SK-N-SH (cell line): ENCODE data around the gene TMUB1. TPM values are rescaled to one million over a fixed set of nuclear protein-coding genes. Genes with fewer than 3 reads are reported as not detected.

ENCODE experiments used
- CTCF ChIA-PET: fragments of 300-600, 350-600 bp; formaldehyde crosslinking; extraction: SDS; loops from one replicate; lab custom pipeline; 2021; lab: Yijun Ruan, JAX
- POLR2A ChIA-PET: fragments of 350-600 bp; sonication (Branson Sonifier 250); formaldehyde crosslinking; extraction: SDS; loops from one replicate; lab custom pipeline; 2020; ENCODE audit warnings: antibody characterized with exemption, inconsistent platforms; lab: Yijun Ruan, JAX
- DNase-seq: peaks from one replicate; pipeline ENCODE4 v3.0.0; 2012
- H2AFZ ChIP-seq: fragments of 200-600 bp; sonication (generic); 2 replicates; pipeline ENCODE4 v1.8.1; 2016; ENCODE audit warnings: antibody characterized with exemption, mild to moderate bottlenecking, low read depth
- H3F3A ChIP-seq: fragments of 200-600 bp; sonication (generic); replicated peaks from 2 replicates; pipeline ENCODE3; 2016; ENCODE audit warnings: antibody characterized with exemption, mild to moderate bottlenecking; ENCODE audit not compliant: insufficient read depth
- H3K27ac ChIP-seq, 2 experiments: fragments of 200-500 bp in 1 of 2; fragments of 200-600 bp in 1 of 2; sonication (Bioruptor generic) in 1 of 2; sonication (generic), shearing (Covaris generic) in 1 of 2; 2 replicates each; pipeline versions ENCODE4 v1.5.1 to v1.6.1; 2014 to 2016; ENCODE audit warnings: low read depth in 2 of 2, inconsistent platforms in 1 of 2, low read length in 1 of 2, mild to moderate bottlenecking in 1 of 2, mixed read lengths in 1 of 2
- H3K27me3 ChIP-seq: fragments of 200-600 bp; sonication (generic), shearing (Covaris generic); 2 replicates; pipeline ENCODE4 v1.6.1; 2016; ENCODE audit warnings: mixed run types; ENCODE audit not compliant: insufficient read depth
- H3K36me3 ChIP-seq, 2 experiments: fragments of 200-500 bp in 1 of 2; fragments of 200-600 bp in 1 of 2; sonication (Bioruptor generic) in 1 of 2; sonication (generic) in 1 of 2; replicated peaks in 1 of 2; 2 replicates each; pipeline versions ENCODE3 to v1.5.1; 2014 to 2016; ENCODE audit warnings: low read length in 1 of 2, mild to moderate bottlenecking in 1 of 2; ENCODE audit not compliant: insufficient read depth in 2 of 2, control insufficient read depth in 1 of 2
- H3K4me1 ChIP-seq, 2 experiments: fragments of 200-500 bp in 1 of 2; fragments of 200-600 bp in 1 of 2; sonication (Bioruptor generic) in 1 of 2; sonication (generic), shearing (Covaris generic) in 1 of 2; 2 replicates each; pipeline versions ENCODE4 v1.5.1 to v1.6.1; 2014 to 2016; ENCODE audit warnings: low read depth in 1 of 2, low read length in 1 of 2, mixed run types in 1 of 2; ENCODE audit not compliant: insufficient read depth in 2 of 2, control insufficient read depth in 1 of 2
- H3K4me2 ChIP-seq: fragments of 200-600 bp; sonication (generic), shearing (Covaris generic); 2 replicates; pipeline ENCODE4 v1.6.1; 2017; ENCODE audit warnings: mixed run types
- H3K4me3 ChIP-seq, 2 experiments: fragments of 200-500 bp in 1 of 2; fragments of 200-600 bp in 1 of 2; sonication (Bioruptor generic) in 1 of 2; sonication (generic), shearing (Covaris generic) in 1 of 2; 2 replicates each; pipeline versions ENCODE4 v1.5.1 to v1.8.1; 2014 to 2016; ENCODE audit warnings: low read depth in 2 of 2, inconsistent platforms in 1 of 2, low read length in 1 of 2, mild to moderate bottlenecking in 1 of 2, mixed read lengths in 1 of 2, moderate library complexity in 1 of 2
- H3K79me2 ChIP-seq: fragments of 200-600 bp; sonication (generic); 2 replicates; pipeline ENCODE4 v1.8.1; 2017; ENCODE audit warnings: mild to moderate bottlenecking; ENCODE audit not compliant: insufficient read depth
- H3K9ac ChIP-seq: fragments of 200-600 bp; sonication (generic); 2 replicates; pipeline ENCODE4 v1.6.1; 2017; ENCODE audit warnings: mixed run types
- H3K9me2 ChIP-seq: fragments of 200-600 bp; sonication (generic); 2 replicates; pipeline ENCODE4 v1.6.1; 2017; ENCODE audit warnings: mixed run types
- H3K9me3 ChIP-seq: fragments of 200-600 bp; sonication (generic); 2 replicates; pipeline ENCODE4 v1.6.1; 2017; ENCODE audit warnings: mixed run types, mild to moderate bottlenecking, moderate library complexity
- H4K20me1 ChIP-seq: fragments of 200-600 bp; sonication (generic); 2 replicates; pipeline ENCODE4 v1.6.1; 2017; ENCODE audit warnings: mild to moderate bottlenecking, mixed run types; ENCODE audit not compliant: insufficient read depth
- CHD2 ChIP-seq: fragments of 150-350 bp; IDR thresholded peaks from 2 replicates; pipeline ENCODE4 v1.6.1; 2018; ENCODE audit warnings: low read length; ENCODE audit not compliant: partially characterized antibody
- EZH2phosphoT487 ChIP-seq: fragments of 200-600 bp; sonication (generic); IDR thresholded peaks from 2 replicates; pipeline ENCODE4 v1.6.1; 2017; ENCODE audit warnings: low read depth, mixed run types, mild to moderate bottlenecking, antibody characterized with exemption, moderate library complexity, borderline replicate concordance
- FOXJ3 ChIP-seq: sonication (generic); formaldehyde crosslinking; IDR thresholded peaks from 2 replicates; pipeline ENCODE4 v1.5.1; 2020; ENCODE audit warnings: mild to moderate bottlenecking, missing genetic modification reagents
- MXI1 ChIP-seq: IDR thresholded peaks from 2 replicates; pipeline ENCODE4 v1.6.1; 2012; ENCODE audit warnings: mild to moderate bottlenecking, low read depth, low read length, improper control_type of control experiment
- NRF1 ChIP-seq: IDR thresholded peaks from 2 replicates; pipeline ENCODE4 v1.6.1; 2012; ENCODE audit warnings: low read depth, mild to moderate bottlenecking, low read length
- POLR2AphosphoS5 ChIP-seq: IDR thresholded peaks from 2 replicates; pipeline ENCODE4 v1.6.1; 2012; ENCODE audit warnings: low read depth, low read length
- YY1 ChIP-seq: IDR thresholded peaks from 2 replicates; pipeline ENCODE4 v1.4.0; 2012; ENCODE audit warnings: low read depth, mild to moderate bottlenecking
- WGBS: methylation state at CpG from one replicate; pipeline ENCODE4 v1.1.6; 2017; ENCODE audit warnings: low lambda C conversion rate; 5-methylcytosine and 5-hydroxymethylcytosine counted together
- polyA plus RNA-seq, 3 experiments: library from polyadenylated mRNA; depleted of rRNA; stranded (reverse); fragments of >200 nt; gene quantifications; 2 replicates each; pipeline ENCODE4 v1.2.3, GENCODE V29; 2012
- TF ChIP-seq, protein P1 (sequence below): IDR thresholded peaks from 2 replicates; pipeline ENCODE4 v1.4.0; 2012; ENCODE audit warnings: low read depth, borderline replicate concordance
- TF ChIP-seq, protein P2 (sequence below): fragments of 150-350 bp; IDR thresholded peaks from 2 replicates; pipeline ENCODE4 v1.6.1; 2017; ENCODE audit warnings: antibody characterized with exemption, low read length, low read depth, borderline replicate concordance

TMUB1 gene
- polyA plus RNA-seq, 1 of the 3 experiments (the other 2 are of a cell fraction): 60.6 TPM

DNA sequence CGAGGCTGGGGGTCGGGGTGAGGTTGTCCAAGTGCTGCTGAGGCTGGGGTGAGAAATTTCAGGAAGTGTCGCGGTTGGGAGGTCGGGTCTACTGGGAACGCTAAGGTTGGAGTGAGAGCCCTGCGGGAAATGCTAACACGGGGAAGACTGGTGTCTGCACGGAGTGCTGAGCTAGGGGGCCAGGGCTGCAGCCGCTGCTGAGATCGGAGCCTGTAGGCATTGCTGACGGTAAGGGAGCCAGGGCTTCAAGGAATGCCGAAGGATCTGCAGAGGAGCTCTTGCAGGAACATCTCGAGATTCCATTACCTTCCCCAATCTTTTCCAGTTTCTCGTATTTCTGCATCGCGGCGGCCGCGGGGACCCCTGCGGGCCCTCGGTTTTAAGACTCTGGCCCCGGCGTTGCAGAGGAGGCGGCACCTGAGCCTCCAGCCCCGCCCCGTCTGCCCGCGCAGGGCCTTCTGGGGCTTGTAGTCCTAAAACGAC, 25.7 kb downstream of the TMUB1 start, which contains the start of gene CDK5:
CDK5 (minus strand) TSS at position 392 of the 483 bp plus-strand sequence; CDS start at position 343, 49 bp downstream.
- H3K9ac ChIP-seq: peak within 1 kb of the TSS; percentile 84
- peaks cover 28 to 52% of the 10 kb centered on the region in 2 experiments for H3K4me1 ChIP-seq
- no peaks in the 10 kb centered on the region for H3K9me3 ChIP-seq
- H3K4me3 ChIP-seq: peak within 1 kb of the TSS; percentile 66 to 99
- under 1% methylated on average over 30 of the region's 30 CpGs for WGBS
- DNase-seq: peak; percentile 84
- peak within 1 kb of the TSS; percentile 95 to 99 for H3K27ac ChIP-seq
- H3K9me2 ChIP-seq: no peaks in the 10 kb centered on the region
- H3K4me2 ChIP-seq: peak within 1 kb of the TSS; percentile 85
- peak within 1 kb of the TSS; percentile 83 for H2AFZ ChIP-seq
- H3K27me3 ChIP-seq: no peaks in the 10 kb centered on the region
- peaks cover 21% of the 10 kb centered on the region for H4K20me1 ChIP-seq
- peaks cover 3% of the 10 kb centered on the region for H3F3A ChIP-seq
- ChIA-PET POLR2A (interaction anchor here (0.6 to 2.3 kb wide), 4 partner anchors 10 to 1407 kb away, joined by 3 to 11 read pairs (median 4); partner anchors contain the start of genes ASIC3, FASTK and TMUB1), CTCF (interaction anchor here (0.8 to 12.2 kb wide), 12 partner anchors 8 to 159 kb away, joined by 3 to 126 read pairs (median 7); partner anchors contain the start of genes ABCB8, FASTK and TMUB1)
- H3K79me2 ChIP-seq: peaks cover 51% of the 10 kb centered on the region
- no peak; the same call in 1 of the 2 replicates for TF ChIP-seq NRF1
- TF ChIP-seq MXI1: peak; percentile 62
- peak; percentile 39; the same call in 1 of the 2 replicates for TF ChIP-seq POLR2AphosphoS5
- TF ChIP-seq, all 33 proteins: peak for 2
- H3K36me3 ChIP-seq: peaks cover 14 to 41% of the 10 kb centered on the region in 2 experiments

DNA sequence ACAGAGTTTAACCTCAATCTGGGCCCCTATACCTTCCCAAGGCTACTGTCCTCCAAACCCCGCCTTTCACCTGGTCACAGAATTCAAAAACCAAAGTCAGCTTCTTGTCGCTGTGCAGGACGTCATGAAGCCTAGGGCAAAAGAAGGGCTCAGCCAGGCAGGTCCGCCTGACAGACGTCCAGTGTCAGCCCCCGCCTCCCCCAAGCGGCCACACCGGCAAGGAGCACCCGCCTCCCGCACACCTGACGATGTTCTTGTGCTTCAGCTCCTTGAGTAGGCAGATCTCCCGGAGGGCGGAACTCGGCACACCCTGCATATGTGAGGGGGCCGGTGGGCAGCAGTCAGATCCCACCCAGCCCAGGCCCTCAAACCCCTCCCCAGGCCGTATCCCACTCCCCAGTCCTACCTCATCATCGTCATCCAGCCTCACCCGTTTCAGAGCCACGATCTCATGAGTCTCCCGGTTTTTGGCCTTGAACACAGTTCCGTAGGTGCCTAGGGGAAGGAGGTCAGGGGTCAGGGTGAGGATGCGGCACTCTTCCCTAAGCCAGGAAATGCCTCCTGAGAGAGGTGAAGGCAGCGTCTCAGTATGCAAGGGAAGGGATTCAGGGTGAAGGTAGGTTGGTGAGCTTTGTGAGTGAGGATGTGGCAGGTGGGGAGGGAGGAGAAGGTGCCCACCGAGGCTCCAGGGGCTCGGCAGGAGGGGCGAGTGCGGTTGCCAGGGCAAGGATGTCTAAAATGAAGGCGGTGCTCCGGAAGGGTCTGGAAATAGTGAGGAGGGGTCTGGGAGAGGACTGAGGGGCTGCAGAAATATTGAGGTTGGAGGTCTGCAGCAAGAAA, 26.4 kb downstream of the TMUB1 start:
- peaks cover 26 to 46% of the 10 kb centered on the region in 2 experiments for H3K4me1 ChIP-seq
- H3K4me2 ChIP-seq: peak overlapping the region; percentile 85
- H3K9ac ChIP-seq: peak overlapping the region; percentile 68
- POLR2A ChIA-PET: interaction anchor here (0.6 to 2.3 kb wide), 3 partner anchors 9 to 1407 kb away, joined by 3 to 11 read pairs (median 3); partner anchors contain the start of genes ASIC3 and TMUB1
- H4K20me1 ChIP-seq: peaks cover 14% of the 10 kb centered on the region
- H3K9me2 ChIP-seq: no peaks in the 10 kb centered on the region
- H3K36me3 ChIP-seq: peaks cover 8 to 40% of the 10 kb centered on the region in 2 experiments
- H3K9me3 ChIP-seq: no peaks in the 10 kb centered on the region
- H3K27ac ChIP-seq: peak overlapping the region; percentile 31 to 73; a peak in 2 of 4 replicates
- H2AFZ ChIP-seq: no peak overlapping the region; the same call in 1 of the 2 replicates
- CTCF ChIA-PET: interaction anchor here (0.8 to 12.2 kb wide), 11 partner anchors 7 to 158 kb away, joined by 3 to 126 read pairs (median 7); partner anchors contain the start of genes ABCB8, FASTK and TMUB1
- H3K27me3 ChIP-seq: no peaks in the 10 kb centered on the region
- TF ChIP-seq, protein P1, sequence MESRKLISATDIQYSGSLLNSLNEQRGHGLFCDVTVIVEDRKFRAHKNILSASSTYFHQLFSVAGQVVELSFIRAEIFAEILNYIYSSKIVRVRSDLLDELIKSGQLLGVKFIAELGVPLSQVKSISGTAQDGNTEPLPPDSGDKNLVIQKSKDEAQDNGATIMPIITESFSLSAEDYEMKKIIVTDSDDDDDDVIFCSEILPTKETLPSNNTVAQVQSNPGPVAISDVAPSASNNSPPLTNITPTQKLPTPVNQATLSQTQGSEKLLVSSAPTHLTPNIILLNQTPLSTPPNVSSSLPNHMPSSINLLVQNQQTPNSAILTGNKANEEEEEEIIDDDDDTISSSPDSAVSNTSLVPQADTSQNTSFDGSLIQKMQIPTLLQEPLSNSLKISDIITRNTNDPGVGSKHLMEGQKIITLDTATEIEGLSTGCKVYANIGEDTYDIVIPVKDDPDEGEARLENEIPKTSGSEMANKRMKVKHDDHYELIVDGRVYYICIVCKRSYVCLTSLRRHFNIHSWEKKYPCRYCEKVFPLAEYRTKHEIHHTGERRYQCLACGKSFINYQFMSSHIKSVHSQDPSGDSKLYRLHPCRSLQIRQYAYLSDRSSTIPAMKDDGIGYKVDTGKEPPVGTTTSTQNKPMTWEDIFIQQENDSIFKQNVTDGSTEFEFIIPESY: no peak
- TF ChIP-seq YY1: no peak
- no peak for TF ChIP-seq MXI1
- TF ChIP-seq, protein P2, sequence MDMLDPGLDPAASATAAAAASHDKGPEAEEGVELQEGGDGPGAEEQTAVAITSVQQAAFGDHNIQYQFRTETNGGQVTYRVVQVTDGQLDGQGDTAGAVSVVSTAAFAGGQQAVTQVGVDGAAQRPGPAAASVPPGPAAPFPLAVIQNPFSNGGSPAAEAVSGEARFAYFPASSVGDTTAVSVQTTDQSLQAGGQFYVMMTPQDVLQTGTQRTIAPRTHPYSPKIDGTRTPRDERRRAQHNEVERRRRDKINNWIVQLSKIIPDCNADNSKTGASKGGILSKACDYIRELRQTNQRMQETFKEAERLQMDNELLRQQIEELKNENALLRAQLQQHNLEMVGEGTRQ: no peak
- TF ChIP-seq FOXJ3 (CRISPR knock-in tag): 0 out of 2 replicates have a peak, but pooled peaks have one; percentile 13
- TF ChIP-seq EZH2phosphoT487: no peak
- TF ChIP-seq CHD2: no peak
- WGBS: 45% methylated on average over 29 of the region's 29 CpGs
- peaks cover 3% of the 10 kb centered on the region for H3F3A ChIP-seq
- peak overlapping the region; percentile 66 to 99 for H3K4me3 ChIP-seq
- no peak for DNase-seq
- H3K79me2 ChIP-seq: peaks cover 44% of the 10 kb centered on the region
